ENCODE results near the gene TMEM132D. TPM values are rescaled to one million over a fixed set of nuclear protein-coding genes. Genes with fewer than 3 reads are reported as not detected.
A peak's percentile ranks its signal among the peaks of the same experiment; 100 is the strongest.

Gene TMEM132D
- total RNA-seq, 1 donor from 2014 or later, result 16.5 TPM

GRCh38 chr12:129821964-129822363 lies 81.9 kb downstream of the TMEM132D start:
- Mint-ChIP-seq H3K4me1 (ENCODE audit: low read depth, unreplicated experiment) (peaks cover 6% of the 10 kb centered on the region), H3K27ac (ENCODE audit: unreplicated experiment) (peak overlapping the region; percentile 6), H3K27me3 (ENCODE audit: unreplicated experiment) (no peaks in the 10 kb centered on the region), H3K4me3 (ENCODE audit: unreplicated experiment) (no peak overlapping the region), H3K36me3 (ENCODE audit: unreplicated experiment) (peaks cover 4% of the 10 kb centered on the region), H3K9me3 (ENCODE audit: unreplicated experiment) (peaks cover 27% of the 10 kb centered on the region)
- TF ChIP-seq CTCF (IDR thresholded peaks at IDR 0.05; ENCODE audit: partially characterized antibody, unreplicated experiment), result no peak
- DNase-seq, result no peak

GRCh38 chr12:129819391-129819790 lies 84.4 kb downstream of the TMEM132D start:
- H3K36me3 Mint-ChIP-seq (ENCODE audit: unreplicated experiment), result peaks cover 4% of the 10 kb centered on the region
- peaks cover 9% of the 10 kb centered on the region for H3K4me1 Mint-ChIP-seq (ENCODE audit: low read depth, unreplicated experiment)
- DNase-seq, result no peak
- H3K27me3 Mint-ChIP-seq (ENCODE audit: unreplicated experiment), result no peaks in the 10 kb centered on the region
- no peak for TF ChIP-seq CTCF (IDR thresholded peaks at IDR 0.05; ENCODE audit: partially characterized antibody, unreplicated experiment)
- H3K9me3 Mint-ChIP-seq (ENCODE audit: unreplicated experiment), result peaks cover 14% of the 10 kb centered on the region
- H3K4me3 Mint-ChIP-seq (ENCODE audit: unreplicated experiment), result no peak overlapping the region
- no peak overlapping the region for H3K27ac Mint-ChIP-seq (ENCODE audit: unreplicated experiment)

GRCh38 chr12:129815846-129816245 lies 88.0 kb downstream of the TMEM132D start:
- H3K27me3 Mint-ChIP-seq (ENCODE audit: unreplicated experiment), result no peaks in the 10 kb centered on the region
- no peak overlapping the region for H3K27ac Mint-ChIP-seq (ENCODE audit: unreplicated experiment)
- no peaks in the 10 kb centered on the region for H3K9me3 Mint-ChIP-seq (ENCODE audit: unreplicated experiment)
- H3K36me3 Mint-ChIP-seq (ENCODE audit: unreplicated experiment), result no peaks in the 10 kb centered on the region
- TF ChIP-seq CTCF (IDR thresholded peaks at IDR 0.05; ENCODE audit: partially characterized antibody, unreplicated experiment), result no peak
- H3K4me3 Mint-ChIP-seq (ENCODE audit: unreplicated experiment), result no peak overlapping the region
- peaks cover 6% of the 10 kb centered on the region for H3K4me1 Mint-ChIP-seq (ENCODE audit: low read depth, unreplicated experiment)
- DNase-seq, result no peak

GRCh38 chr12:129811963-129812362 lies 91.9 kb downstream of the TMEM132D start:
- no peak overlapping the region for H3K27ac Mint-ChIP-seq (ENCODE audit: unreplicated experiment)
- DNase-seq, result no peak
- H3K4me1 Mint-ChIP-seq (ENCODE audit: low read depth, unreplicated experiment), result peaks cover 4% of the 10 kb centered on the region
- no peaks in the 10 kb centered on the region for H3K9me3 Mint-ChIP-seq (ENCODE audit: unreplicated experiment)
- no peaks in the 10 kb centered on the region for H3K27me3 Mint-ChIP-seq (ENCODE audit: unreplicated experiment)
- H3K36me3 Mint-ChIP-seq (ENCODE audit: unreplicated experiment), result peaks cover 5% of the 10 kb centered on the region
- no peak overlapping the region for H3K4me3 Mint-ChIP-seq (ENCODE audit: unreplicated experiment)
- TF ChIP-seq CTCF (IDR thresholded peaks at IDR 0.05; ENCODE audit: partially characterized antibody, unreplicated experiment), result no peak

- no peaks in the 10 kb centered on the region for H3K27me3 Mint-ChIP-seq (ENCODE audit: unreplicated experiment)
- no peak overlapping the region for H3K27ac Mint-ChIP-seq (ENCODE audit: unreplicated experiment)
- no peak for TF ChIP-seq CTCF (IDR thresholded peaks at IDR 0.05; ENCODE audit: partially characterized antibody, unreplicated experiment)
- H3K4me3 Mint-ChIP-seq (ENCODE audit: unreplicated experiment), result no peak overlapping the region
- no peaks in the 10 kb centered on the region for H3K9me3 Mint-ChIP-seq (ENCODE audit: unreplicated experiment)
- H3K4me1 Mint-ChIP-seq (ENCODE audit: low read depth, unreplicated experiment), result no peaks in the 10 kb centered on the region
- no peak for DNase-seq
- peaks cover 5% of the 10 kb centered on the region for H3K36me3 Mint-ChIP-seq (ENCODE audit: unreplicated experiment)
Observed at GRCh38 chr12:129807136-129807535, 96.7 kb downstream of the TMEM132D start.
